Measurements from ENCODE around the gene ZNF26.
"Not testable (repeated sequence)": the region's sequence is repeated elsewhere in the genome, so short reads cannot be mapped to it uniquely, and the experiment has no call there.

The ZNF26 gene, protein sequence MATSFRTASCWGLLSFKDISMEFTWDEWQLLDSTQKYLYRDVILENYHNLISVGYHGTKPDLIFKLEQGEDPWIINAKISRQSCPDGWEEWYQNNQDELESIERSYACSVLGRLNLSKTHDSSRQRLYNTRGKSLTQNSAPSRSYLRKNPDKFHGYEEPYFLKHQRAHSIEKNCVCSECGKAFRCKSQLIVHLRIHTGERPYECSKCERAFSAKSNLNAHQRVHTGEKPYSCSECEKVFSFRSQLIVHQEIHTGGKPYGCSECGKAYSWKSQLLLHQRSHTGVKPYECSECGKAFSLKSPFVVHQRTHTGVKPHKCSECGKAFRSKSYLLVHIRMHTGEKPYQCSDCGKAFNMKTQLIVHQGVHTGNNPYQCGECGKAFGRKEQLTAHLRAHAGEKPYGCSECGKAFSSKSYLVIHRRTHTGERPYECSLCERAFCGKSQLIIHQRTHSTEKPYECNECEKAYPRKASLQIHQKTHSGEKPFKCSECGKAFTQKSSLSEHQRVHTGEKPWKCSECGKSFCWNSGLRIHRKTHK

DNA sequence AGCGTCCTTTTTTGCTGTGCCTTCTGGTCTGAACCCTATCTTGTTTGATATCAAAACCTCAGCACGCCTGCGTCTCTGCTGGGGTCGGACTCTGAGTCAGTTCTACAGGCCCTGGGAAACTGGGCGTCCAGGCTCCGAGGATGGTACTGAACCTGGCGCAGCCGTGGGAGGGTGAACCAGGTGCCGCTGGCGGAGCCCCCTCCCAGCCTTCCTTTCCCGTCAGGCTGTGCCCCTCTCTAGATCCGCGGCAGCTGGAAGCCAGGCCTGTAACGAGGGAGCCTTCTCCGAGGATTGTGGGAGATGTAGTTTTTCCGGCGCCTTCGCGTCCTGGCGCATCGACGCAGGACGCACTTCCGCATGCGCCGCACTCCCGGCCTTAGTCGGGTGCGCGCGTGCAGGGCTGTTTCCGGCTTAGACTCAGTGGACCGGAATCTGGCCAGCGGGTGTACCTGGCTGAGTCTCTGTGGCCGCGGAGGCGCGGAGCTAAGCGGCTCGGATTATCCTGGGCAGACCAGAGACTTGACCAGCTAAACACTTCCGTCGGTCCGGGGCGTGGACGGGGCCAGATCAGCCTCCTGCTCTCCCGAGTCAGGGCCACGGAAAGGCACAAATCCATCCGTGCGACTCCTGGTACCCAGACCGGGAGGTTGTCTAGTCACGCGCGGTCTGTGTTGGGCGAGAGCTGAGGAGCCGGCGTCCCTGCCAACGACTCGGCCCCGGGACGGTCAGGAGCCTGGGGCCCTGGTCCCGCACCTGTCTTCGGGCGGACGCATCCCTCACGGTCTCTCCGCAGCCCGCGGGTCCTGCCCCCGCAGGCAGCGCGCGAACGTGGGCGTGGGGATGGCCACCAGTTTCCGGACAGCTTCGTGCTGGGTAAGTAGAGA, at the start of gene ZNF26:
Gene ZNF26 (plus strand): TSS at position 367 of the 884 bp plus-strand sequence. CDS start 474 bp downstream, at position 841.
- DNase-seq, result peak; percentile 98

DNA sequence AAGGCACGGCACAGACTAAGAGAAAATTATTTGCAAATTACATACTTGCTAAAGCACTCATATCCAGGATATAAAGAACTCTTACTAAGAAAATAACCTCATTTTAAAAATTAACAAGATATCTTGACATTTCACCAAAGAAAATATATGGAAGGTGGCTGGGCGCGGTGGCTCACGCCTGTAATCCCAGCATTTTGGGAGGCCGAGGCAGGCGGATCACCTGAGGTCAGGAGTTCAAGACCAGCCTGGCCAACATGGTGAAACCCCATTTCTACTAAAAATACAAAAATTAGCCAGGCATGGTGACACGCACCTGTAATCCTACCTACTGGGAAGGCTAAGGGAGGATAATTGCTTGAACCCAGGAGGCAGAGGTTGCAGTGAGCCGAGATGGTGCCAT, 49.2 kb upstream of the ZNF26 start:
- not testable (repeated sequence) for DNase-seq

DNA sequence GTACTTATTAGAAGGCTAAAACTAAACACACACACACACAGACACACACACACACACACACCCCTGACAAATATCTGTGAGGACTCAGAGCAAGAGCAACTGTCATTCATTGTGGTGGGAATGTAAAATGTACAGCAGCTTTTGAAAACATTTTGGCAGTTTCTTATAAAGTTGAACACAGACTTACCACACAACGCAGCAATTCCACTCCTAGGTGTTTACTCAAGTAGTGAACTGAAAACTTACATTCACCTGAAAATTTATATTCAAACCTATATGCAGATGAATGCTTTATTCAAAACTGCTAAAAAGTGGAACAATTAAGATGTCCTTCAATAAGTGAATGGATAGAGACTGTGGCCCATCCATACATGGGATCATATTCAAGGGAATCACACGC, 48.7 kb upstream of the ZNF26 start:
- no peak for DNase-seq

DNA sequence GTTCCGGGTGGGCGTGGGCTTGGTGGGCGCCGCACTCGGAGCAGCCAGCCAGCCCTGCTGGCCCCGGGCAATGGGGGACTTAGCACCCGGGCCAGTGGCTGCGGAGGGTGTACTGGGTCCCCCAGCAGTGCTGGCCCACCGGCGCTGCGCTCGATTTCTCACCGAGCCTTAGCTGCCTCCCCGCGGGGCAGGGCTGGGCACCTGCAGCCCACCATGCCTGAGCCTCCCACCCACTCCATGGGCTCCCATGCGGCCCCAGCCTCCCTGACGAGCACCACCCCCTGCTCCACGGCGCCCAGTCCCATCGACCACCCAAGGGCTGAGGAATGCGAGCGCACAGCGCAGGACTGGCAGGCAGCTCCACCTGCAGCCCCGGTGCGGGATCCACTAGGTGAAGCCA, 47.4 kb upstream of the ZNF26 start:
- DNase-seq, result not testable (repeated sequence)

DNA sequence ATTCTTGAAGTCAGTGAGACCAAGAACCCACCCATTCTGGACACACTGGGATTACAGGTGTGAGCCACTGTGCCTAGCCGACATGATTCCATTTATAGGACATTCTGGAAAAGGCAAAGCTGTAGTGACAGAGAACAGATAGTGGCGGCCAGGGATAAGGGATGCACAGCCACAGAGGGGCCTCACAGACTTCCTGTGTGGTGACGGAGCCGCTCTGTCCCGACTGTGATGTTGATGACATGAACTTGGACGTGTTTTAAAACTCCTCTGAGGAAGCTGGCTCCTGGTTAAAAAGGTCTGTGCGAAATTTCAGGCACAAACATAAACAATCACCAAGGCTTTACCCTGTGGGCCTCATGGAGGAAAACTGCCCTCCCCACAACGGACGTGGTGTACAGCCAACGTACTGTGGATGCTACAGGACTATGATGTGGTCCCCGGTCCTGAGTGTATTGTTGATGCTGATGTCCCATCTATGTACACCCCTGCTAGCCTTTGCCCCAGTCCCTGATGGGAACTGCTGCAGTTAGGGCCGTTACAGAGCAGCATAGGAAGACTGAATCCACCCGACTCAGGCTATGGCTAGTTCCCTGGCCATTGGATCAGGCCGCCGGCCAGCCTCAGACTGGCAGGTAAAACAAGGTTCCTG, 46.0 kb upstream of the ZNF26 start:
- no peak for DNase-seq

DNA sequence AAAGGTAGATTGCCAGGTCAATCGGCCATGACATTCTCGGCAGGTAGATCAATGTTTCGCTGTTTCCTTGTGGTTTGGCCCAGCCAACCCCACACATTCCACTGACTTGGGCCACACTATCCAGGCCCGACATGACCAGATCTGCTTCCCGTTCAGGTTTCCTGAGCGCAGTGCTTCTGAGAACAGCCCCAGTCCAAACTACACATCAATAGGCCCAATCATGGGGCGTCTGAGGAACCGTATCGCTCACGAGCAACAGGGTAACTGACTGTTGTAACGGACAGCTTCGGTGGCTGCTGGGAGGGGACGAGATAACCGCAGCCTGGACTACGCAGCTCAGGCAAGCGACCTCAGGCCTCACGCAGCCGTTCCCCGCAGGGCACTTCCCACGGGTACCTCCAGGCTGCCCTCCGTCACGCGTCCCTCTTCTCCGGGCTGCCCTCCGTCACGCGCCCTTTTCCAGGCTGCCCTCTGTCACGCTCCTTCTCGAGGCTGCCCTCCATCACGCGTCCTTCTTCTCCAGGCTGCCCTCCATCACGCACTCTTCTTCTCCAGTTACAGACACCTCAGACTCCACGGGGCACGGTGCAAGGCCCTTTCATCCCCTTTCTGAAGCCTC, 44.7 kb upstream of the ZNF26 start:
- DNase-seq, result no peak

DNA sequence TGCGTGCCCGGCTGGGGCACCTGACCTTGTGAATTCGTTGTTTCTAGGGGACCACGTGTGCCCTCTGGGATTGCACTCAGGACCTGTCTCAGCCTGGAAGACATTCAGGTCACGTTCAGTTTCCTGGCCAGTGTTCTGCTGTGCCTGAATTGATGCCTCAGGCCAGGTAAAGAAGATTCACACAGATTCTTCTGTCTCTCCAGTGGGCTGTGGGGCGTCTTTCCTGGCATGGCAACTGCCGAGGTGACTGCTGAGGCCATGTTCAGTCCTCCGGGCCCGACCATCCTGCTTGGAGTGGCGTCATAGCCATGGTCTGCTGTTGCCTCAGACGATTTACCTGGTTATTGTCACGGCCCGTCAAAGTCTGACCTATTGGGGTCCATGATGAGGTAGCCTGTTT, 43.6 kb upstream of the ZNF26 start:
- no peak for DNase-seq

DNA sequence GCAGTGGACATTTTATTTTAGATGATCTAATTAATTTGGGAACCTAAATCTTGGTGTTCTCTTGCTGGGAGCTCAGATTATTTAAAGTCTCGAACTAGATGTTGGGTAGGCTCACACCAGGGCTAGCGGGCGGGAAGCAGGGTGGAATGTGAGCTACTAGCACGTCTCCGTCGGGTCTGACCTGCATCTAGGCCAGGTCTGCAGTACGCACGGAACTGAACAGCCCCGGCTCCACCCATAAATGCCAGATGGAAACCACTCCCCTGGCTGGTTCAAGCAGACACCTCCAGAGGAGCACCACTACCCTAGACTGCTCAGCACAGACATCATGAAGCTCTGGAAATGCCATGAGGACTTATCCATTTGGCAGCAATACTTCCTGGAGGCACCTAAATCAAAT, 40.4 kb upstream of the ZNF26 start:
- DNase-seq, result no peak

DNA sequence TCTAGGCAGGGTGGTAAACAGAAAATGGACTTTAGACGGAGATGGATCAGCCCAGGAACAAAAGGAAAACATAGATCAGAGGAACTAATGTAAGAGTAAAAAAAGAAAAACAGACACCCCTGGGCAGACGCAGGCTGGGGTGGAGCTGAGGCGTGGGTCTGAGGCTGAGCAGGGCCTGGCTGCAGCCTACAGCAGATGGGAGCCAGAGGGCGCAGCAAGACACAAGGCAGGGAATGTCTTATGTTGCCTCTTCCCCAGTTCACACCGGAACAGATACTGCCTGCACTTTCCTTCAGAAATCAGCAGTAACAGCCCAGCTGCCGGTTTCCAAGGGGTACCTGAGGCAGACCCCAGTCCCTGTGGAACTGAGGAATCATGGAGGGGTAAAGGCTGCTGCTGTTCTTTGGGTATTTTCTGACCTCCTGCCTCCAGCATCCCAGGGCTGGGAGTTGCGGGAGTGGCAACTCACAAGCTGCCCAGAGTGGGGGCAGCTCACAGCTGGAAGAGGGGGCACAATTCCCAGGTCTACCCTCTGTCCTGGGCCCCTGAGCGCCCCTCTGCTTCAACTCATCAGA, 39.8 kb upstream of the ZNF26 start:
- DNase-seq, result no peak

DNA sequence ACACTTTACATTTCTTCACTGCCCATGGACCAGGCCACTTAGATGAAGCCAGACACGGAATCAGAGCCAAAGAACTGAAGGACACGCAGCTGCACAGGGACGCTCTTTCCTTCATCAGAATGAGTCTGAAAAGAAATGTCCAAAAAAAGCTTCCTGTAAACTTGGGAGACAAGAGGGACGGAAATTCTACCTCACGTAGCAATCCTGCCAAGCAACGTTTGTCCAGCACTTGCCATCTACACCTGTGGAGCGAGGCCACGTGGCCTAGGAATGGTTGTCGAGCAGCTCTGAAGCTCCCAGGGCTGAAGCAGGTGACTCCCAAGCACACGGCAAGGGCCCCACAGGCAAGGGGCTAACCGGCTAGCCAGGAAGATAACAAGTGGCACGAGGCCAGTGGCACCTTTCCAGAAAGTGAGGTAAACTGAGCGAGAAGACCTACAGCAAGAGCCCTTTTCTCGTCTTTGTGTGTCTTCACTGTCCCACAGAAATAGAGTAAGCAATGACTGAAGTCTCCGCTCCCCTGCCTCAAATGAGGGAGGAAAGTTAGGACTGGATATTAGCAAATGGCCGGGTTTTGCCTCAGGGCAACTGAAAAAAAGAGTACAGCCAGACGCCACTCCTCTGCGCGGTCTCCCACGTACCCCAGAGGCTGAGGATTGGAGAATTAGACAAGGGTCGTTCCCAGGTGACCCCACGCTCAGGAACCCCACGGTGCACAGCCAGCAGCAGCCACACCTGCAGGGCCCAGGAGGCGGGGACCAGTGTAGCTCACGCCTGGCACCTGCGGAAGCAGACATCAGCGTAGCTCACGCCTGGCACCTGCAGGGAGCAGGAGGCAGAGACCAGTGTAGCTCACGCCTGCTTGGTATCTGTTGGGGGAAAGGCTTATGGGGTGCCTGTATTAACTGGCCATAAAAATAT, 37.8 kb upstream of the ZNF26 start:
- no peak for DNase-seq

DNA sequence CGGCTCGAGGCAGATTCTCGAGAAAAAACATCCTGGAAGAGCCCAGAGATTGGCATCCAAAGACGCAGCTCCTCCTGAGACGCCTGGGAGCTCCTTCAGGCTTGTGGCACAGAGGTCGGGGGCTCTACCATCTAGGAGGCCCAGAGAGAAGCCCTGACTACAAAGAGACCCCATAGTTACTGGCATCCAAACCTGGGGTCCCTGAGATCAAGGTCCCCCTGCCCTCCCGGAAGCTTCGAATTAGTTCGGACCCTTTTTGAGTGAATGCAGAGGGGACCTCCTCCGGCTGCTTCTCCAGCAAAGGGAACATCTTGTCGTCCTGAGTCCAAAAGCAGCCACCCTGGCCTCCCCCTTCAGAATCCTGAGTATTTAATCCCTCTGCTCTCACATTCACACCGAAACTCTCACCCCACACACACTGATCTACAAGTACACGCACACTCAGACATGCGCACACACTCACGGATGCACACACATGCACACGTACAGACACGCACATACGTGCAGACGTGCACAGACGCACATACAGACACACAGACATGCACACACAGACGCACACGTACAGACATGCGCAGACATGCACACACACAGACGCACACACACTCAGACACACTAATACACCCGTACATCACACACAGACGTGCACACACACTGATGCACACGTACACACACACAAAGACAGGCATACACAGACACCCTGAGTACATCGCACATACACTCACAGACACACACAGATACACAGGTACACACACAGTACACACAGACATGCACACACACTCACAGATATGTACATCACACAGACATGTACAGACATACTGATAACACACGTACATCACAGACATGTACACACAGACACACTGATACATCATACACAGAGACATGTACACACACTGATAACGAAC, 36.0 kb upstream of the ZNF26 start:
- no peak for DNase-seq

DNA sequence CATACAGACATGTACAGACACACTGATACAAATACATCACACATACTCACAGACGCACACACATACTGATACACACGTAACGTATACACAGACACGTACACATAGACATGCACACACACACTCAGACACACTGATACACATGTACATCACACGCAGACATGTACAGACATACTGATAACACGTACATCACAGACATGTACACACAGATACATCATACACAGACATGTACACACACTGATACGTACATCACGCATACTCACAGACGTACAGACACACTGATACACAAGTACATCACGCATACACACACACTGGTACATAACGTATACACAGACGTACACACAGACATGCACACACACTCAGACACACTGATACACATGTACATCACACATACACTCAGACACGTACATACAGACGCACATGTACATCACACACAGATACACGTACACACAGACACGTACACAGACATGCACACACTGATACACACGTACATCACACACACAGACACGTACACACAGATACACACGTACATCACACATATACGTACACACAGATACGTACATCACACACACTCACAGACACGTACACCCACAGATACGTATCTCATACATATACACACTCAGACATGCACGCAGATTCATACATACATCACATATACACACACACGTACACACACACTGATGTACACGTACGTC, 35.2 kb upstream of the ZNF26 start:
- DNase-seq, result no peak

DNA sequence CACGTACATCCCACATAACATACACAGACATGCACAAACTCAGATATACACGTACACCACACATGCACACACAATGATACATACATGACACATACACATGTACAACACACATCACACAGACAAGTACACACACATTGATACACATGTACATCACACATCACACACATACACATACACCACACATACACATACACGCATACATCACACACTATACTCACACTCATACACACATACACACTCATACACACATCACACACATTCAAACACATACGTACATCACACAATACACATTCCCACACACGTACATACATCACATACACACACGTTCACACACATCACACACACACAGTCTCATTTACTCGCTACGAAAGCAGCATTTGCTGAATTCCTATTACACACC, 34.5 kb upstream of the ZNF26 start:
- DNase-seq, result no peak

DNA sequence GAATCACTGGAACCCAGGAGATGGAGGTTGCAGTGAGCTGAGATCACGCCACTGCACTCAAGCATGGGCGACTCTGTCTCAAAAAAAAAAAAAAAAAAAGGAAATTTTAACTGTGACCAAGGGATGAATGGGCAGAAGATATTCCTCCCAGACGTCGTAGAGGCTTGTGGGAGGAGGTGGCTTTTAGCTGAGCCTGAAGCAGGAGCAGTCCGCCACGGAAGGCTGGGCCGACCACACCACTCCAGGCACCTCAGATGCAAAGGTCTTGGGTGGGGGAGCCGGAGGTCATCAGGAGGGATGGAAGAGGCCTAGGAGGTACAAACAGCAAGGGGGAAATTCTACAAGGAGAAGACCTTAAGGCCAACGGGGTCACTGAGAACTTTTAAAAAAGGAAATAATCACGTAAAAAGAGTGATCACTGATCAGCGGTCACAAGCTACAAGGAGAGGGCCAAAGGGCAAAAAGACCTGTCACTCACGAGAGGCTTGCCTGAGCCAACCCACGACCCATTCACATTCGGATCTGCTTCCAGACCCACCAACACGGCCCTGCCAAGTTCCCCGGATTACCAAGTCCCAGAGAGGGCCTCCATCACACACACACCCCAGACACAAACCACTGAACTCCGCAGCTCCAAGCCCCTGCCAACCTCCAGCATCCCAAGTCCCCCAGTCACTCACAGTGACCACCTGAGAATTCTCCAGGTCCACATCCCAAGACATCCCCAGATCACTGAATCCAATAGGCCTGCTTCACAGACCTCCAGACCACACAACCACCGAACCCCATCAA, 33.6 kb upstream of the ZNF26 start:
- DNase-seq, result no peak

DNA sequence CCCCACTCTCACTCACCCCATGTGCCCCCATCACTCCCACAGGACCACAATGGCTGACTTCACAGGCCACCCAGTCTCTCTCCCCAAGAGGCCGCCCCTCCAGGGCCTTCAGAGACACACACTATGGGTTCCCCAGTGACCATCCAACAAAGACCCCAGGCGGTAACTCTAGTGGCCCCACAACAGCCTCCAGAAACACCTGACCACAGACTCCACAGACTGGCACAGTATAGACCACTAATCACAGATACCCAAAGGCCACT, 33.1 kb upstream of the ZNF26 start:
- no peak for DNase-seq

DNA sequence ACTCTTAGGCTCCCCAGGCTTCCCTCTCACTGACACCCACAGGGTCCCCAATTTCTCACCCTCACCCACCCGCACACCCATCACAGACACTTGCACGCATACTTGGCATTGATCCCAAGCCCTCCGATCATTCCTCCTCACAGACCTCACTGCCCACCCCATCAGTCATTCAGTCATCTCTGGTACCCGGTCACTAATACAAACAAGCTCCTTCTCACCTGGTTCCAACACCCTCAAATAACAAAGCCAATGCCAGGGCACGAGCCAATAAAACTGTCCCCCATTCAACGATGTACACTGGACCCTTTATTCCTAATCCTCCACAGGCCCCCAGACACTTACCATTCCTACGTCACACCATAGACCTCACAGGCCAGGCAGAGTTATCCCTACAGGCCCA, 32.4 kb upstream of the ZNF26 start:
- no peak for DNase-seq

DNA sequence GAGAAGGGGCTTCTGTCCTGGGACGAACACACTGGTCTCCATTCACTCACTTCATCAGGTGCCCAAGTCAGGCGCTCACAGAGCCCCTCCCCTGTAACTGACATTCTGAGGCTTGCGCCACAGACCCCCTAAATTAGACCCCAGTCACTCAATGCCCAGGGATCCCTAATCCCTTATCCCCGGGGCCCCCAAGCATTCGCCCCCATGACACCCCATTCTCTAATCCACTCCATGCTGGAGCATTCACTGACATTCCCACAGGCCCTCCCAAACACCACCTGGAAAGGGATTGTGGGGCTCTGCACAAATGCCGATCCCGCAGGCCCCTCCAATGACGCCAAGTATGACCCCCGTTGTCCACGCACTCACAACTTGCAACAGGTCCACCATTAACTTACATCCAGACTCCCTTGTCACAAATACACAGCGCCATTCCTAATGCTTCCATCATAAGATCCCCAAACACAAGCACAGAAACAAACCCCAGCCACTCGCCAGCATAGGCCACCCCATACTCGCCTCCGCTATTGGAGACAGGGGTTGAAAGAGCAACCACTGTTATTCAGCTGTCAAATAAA, 31.6 kb upstream of the ZNF26 start:
- DNase-seq, result no peak

Measured in eye (tissue), 1 donor.